HG03175 (cell line): Measurements from ENCODE around the gene OSBPL3.

ENCODE experiments used
- ATAC-seq: cut with Tn5 transposase; IDR thresholded peaks from one replicate; pipeline ENCODE4 v1.9.1; 2021; ENCODE audit warnings: mild to moderate bottlenecking, moderate library complexity; ENCODE audit not compliant: unreplicated experiment

Gene OSBPL3

DNA sequence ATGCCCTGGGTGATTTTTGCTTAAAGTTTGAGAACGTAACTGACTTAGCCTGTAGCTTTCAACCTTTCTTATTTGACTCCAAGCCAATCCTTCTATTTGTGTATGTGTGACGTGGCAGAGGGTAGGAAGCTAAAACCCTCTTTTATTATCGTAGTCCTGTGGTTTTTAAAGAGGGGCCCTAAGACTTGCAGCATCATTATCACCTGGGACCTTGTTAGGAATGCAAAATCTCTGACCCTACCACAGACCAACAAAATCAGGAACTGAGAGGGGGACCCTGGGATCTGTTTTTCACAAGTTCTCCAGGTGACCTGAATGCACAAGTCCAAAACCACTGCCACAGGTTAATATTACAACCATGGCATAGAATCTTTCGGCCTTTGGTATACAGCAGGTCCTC is 80.1 kb downstream of the OSBPL3 start:
- ATAC-seq = peak; percentile 55

DNA sequence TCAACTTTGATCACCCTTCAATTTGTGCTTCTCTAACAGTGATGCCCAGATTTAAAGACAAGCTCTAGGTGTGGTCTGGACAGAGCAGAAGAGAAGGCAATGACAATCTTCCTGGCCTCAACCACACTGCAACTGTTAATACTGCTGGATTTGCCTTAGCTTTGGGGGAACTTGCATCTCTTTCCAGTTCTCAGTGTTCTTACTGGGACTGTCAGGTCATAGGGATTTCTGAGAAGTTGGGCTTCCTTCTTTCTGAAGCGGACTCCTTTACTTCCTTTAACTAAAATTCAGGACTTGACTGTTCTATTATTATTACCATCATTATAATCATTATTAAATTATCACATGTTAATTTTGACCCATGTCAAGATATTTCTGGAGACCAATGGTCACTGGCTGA is 80.8 kb downstream of the OSBPL3 start:
- ATAC-seq = no peak

DNA sequence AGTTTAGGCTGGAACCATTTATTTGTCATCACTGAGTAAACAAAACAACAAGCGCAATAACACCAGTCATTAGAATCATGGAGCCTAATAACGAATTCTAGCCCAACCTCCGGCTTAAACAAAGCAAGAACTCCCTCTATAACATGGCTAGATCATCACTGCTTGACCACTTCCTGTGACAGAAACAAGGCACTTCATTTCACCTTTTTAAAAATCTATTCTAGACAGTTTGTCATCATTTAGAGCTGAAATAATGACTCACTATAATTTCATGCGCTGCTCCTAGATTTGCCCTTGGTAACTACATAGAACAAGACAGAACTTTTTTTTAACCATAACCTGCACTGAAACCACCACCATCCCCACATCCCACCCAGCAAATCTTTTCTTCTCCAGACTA is 81.3 kb downstream of the OSBPL3 start:
- ATAC-seq = peak; percentile 52

DNA sequence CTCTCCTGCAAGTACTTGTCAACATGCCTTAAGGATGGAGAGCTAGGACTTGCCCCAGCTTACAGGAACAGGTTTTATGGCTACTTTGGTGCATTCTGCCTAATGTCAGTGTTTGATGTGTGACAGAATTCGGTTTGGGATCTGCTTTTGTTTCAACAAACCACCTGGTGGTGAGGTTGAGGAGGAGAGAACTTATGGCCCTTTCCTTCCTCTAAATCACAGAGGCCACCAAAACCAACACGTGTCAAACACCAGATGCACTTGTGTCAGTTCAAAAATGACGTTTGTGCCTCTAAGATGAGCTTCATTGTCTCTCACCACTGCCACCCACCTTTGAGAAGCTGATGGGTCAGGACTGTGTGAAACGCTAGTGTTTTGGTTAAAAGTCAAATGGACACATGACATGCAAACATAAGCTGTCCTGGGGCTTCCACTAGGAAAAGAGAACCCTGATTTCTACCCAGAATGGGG is 83.9 kb downstream of the OSBPL3 start:
- peak; percentile 62 for ATAC-seq

DNA sequence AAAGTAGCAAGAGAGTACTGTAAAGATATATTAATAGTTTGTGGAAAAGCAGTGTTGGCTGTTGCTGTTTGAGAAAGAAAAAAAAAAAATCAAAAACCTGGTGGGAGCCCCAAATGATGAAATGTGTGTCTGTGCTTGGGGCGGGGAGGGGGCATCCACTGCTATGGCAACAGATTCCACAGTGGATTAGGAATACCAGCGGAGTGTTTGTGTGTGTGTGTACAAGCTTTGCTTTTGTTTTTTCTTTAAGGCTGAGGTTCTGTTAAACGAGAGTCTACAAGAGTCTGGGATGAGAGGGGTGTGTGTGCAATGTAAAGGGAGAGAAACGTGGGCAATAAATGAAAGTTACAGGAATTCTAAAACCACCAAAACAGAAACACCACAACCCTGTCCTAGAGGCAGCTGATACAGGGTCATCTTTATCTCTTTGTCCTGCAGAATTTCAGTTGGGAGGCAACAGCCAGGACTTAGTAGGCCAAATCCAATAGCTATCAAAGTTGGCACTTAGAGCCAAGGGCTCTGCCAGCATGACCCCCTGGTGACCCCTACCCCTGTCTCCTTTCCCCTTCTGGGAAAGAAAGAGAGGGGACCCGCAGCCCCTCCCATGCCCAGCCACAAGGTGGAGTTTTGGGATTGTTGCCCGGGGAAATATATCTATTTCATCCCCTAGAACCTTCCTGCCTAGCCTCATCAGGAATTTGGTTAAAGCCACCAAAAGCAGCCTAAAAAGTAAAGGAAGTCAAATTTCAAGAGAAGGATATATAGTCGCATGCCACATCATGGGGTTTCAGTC is 85.4 kb downstream of the OSBPL3 start:
- no peak for ATAC-seq

DNA sequence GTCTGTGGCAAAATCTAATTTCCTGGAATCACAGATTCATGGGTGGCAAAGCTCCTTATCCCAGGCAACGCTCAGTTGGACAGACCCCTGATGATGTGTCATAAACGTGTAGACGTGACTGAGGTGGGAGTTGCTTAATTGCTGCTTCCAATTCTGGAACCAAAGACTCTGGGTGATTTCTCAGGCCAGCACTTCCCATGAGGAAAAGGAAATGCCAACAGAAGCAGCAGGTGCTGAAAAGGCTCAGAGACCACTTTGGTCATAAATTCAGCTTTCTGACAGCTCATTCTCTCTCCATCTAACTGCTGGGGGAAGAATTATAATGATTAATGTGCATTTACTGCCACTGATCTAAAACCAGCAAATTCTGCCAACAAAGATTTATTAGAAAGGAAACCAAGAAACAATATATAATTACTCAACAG is 88.7 kb downstream of the OSBPL3 start:
- no peak for ATAC-seq

GRCh38 chr7:24889611-24890010 is 90.4 kb downstream of the OSBPL3 start:
- no peak for ATAC-seq

GRCh38 chr7:24888653-24889052 is 91.3 kb downstream of the OSBPL3 start:
- no peak for ATAC-seq

- no peak for ATAC-seq
These were observed 94.3 kb downstream of the OSBPL3 start for GRCh38 chr7:24885716-24886115.

DNA sequence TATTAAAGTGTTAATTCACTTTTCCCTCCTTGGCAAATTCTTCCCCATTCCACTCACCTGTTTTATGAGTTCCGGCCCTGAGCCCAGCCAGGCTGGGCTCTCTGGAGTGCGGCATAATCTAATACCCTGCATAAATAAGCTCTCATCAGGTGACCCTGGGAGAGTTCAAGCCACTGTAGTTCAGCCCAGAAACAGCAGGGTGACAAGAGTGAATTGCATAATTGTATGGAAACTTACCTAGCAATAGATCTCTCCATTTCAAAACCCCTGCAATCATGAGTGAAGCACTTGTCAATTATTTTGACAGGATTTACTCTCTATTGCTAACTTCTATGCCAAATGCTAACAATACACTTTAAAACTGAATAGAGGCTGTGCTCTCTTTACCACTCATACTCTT is 94.7 kb downstream of the OSBPL3 start:
- ATAC-seq = no peak

- ATAC-seq = no peak
These were observed 95.6 kb downstream of the OSBPL3 start for GRCh38 chr7:24884401-24884800.

DNA sequence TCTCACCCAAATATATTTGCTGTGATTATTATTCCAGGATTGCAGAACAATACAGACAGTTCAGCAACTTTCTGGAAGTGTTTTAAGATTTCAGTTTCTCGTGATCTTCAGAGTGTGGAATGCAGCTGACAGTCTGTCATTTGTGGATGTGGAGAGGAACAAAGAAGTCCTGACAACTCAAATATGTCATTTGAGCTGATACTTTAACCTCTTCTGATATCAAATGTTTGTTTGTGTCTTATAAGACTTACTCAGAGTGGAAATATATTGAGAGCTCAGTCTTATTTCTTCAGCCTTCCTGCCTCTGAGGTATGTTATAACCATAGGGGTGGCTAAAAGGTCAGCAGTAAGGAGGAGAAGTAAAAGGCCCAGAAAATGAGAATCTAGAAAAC is 96.4 kb downstream of the OSBPL3 start:
- no peak for ATAC-seq

GRCh38 chr7:24882989-24883621 is 96.9 kb downstream of the OSBPL3 start:
- no peak for ATAC-seq

DNA sequence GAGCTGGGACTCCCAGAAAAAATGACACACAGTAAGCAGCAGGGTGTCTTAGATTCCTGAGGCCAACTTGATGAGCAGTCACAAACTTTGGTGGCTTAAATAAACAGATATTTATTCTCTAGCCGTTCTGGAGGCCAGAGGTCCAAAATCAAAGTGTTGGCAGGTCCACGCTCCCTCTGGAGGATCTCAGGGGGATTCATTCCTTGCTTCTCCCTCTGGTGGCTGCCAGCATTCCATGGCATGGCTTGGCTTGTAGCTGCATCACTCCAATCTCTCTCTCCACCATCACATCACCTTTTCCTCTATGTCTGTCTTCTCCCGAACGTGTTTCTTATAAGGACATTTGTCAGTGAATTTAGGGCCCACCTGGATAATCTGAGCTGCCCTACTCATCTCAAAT is 98.4 kb downstream of the OSBPL3 start:
- no peak for ATAC-seq

DNA sequence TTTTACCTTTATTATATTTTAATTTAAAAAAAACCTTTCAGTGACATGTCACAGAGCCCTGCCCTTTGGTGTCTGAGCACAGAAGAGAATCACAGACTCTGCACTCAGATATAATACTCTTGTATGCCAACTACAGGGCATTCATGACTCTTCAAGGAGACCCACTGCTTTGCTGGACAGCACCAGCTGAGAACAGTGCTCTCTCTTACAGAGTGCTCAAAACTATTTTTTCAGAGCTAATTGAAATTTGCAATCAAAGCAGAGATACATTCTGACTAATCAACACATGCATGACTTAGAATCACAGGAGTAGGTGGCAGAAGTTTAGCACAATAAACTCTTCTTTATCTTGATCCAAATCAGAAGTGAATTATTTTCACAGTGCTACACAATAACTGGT is 99.1 kb downstream of the OSBPL3 start:
- ATAC-seq = no peak

- ATAC-seq = no peak
These were observed 100.7 kb downstream of the OSBPL3 start for GRCh38 chr7:24879291-24879690.

GRCh38 chr7:24877790-24878311 is 102.1 kb downstream of the OSBPL3 start:
- peak; percentile 89 for ATAC-seq

DNA sequence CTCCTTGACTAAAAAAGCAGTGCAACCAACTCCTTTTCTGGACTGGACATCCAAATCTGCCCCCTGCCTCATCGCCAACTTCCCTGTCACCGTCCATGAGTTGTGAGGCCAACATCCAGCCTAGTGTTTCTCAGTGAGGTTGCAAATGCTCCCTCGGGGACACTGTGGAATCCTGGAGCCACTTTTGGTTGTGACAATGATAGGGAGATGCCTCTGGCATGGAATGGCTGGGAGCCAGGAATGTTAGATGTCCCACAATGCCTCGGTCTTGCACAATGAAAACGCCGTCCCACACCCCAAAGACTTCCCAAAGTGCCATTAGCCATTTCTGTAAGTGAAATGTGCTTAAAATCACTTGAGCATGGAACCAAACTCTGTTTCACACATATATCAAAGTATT is 105.2 kb downstream of the OSBPL3 start:
- ATAC-seq = no peak

DNA sequence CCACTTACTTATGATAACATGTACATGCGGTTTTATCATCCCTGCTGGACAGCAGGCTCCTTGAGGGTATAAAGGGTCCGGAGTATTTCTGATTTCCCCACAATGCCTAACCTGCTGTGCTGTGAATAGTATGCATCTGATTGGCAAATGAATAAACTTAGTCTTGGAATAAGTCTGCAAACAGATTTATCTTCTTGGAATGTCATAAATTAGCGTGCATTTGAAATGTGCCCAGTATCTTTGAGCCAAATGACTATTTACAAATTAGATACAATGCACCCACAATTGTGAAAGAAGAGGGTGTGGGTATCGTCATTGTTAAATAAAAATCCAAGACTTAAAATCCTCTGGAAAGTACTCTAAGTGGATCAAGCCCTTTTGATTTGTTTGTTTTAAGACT is 106.0 kb downstream of the OSBPL3 start:
- ATAC-seq = no peak

DNA sequence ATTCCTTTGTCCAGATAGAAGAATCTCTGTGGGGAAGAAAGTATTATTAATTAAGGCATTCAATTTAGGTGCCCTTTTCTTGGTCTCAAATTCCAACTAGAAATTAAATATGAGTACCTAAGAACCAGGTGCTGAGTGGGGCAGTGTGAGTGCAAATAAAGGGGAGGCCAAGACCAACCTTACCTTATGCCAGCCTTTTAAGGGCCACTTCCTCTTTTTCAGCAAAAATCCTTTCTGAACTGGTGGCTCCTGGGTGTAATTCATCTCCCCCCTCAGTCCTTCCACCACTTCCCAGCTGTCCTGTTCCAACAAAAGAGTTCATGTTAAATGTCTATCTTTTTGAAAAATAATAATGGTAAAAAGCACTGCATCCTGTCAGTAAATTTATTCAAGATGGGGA is 108.2 kb downstream of the OSBPL3 start:
- ATAC-seq = no peak

GRCh38 chr7:24870766-24871165 is 109.2 kb downstream of the OSBPL3 start:
- no peak for ATAC-seq

- no peak for ATAC-seq
These were observed 110.4 kb downstream of the OSBPL3 start for GRCh38 chr7:24869572-24869971.
